ENCODE data around the gene TMEM86B.

DNA sequence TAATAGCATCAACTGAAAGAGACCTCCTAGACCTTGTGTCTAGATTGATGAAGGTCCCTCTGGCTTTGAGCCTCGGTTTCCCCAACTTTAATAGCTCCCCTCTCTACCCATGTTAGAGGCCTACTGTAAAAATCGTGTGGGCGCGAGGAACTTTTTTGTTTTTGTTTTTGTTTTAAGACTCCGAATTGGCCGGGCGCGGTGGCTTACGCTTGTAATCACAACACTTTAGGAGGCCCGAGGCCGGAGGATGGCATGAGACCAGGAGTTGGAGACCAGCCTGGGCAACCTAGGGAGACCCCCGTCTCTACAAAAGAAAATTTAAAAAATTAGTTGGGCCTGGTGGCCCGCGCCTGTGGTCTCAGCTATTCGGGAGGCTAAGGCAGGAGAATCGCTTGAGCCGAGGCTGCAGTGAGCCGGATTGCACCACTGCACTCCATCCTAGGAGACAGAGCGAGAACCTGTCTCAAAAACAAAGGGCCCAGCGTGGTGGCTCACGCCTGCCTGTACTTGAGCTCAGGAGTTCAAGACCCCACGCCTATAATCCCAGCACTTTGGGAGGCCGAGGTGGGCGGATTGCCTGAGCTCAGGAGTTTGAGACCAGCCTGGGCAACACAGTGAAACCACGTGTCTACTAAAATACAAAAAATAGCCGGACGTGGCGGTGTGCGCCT is 31.1 kb upstream of the TMEM86B start:
- TF ChIP-seq, protein P1, sequence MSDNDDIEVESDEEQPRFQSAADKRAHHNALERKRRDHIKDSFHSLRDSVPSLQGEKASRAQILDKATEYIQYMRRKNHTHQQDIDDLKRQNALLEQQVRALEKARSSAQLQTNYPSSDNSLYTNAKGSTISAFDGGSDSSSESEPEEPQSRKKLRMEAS (IDR thresholded peaks at IDR 0.05; ENCODE audit: insufficient read depth, insufficient read length), result no peak
- TF ChIP-seq POLR2A (IDR thresholded peaks at IDR 0.05; ENCODE audit: low read depth, low read length), result no peak
- no peak for TF ChIP-seq FOS (IDR thresholded peaks at IDR 0.05; ENCODE audit: borderline replicate concordance, insufficient read depth, low read length)
- TF ChIP-seq, protein P2, sequence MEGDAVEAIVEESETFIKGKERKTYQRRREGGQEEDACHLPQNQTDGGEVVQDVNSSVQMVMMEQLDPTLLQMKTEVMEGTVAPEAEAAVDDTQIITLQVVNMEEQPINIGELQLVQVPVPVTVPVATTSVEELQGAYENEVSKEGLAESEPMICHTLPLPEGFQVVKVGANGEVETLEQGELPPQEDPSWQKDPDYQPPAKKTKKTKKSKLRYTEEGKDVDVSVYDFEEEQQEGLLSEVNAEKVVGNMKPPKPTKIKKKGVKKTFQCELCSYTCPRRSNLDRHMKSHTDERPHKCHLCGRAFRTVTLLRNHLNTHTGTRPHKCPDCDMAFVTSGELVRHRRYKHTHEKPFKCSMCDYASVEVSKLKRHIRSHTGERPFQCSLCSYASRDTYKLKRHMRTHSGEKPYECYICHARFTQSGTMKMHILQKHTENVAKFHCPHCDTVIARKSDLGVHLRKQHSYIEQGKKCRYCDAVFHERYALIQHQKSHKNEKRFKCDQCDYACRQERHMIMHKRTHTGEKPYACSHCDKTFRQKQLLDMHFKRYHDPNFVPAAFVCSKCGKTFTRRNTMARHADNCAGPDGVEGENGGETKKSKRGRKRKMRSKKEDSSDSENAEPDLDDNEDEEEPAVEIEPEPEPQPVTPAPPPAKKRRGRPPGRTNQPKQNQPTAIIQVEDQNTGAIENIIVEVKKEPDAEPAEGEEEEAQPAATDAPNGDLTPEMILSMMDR (IDR thresholded peaks at IDR 0.05; ENCODE audit: extremely low read depth in 1 of 2, insufficient read depth in 1 of 2, low read depth in 1 of 2, low read length in 2 of 2), result no peak
